Stimulated activated CD4-positive, alpha-beta T cell treated with anti-CD3 and anti-CD28 coated beads, TNF-alpha, amount 100 ng/mL, for 48 hours (primary cell): ENCODE data around the gene PDZD8.
A peak's percentile ranks its signal among the peaks of the same experiment; 100 is the strongest.

ENCODE experiments used
- DNase-seq, 3 donors: peaks; one replicate each; pipeline ENCODE4 v3.0.0-alpha.2; 2020; ENCODE audit warnings: low read depth in 3 of 3

PDZD8 gene, protein sequence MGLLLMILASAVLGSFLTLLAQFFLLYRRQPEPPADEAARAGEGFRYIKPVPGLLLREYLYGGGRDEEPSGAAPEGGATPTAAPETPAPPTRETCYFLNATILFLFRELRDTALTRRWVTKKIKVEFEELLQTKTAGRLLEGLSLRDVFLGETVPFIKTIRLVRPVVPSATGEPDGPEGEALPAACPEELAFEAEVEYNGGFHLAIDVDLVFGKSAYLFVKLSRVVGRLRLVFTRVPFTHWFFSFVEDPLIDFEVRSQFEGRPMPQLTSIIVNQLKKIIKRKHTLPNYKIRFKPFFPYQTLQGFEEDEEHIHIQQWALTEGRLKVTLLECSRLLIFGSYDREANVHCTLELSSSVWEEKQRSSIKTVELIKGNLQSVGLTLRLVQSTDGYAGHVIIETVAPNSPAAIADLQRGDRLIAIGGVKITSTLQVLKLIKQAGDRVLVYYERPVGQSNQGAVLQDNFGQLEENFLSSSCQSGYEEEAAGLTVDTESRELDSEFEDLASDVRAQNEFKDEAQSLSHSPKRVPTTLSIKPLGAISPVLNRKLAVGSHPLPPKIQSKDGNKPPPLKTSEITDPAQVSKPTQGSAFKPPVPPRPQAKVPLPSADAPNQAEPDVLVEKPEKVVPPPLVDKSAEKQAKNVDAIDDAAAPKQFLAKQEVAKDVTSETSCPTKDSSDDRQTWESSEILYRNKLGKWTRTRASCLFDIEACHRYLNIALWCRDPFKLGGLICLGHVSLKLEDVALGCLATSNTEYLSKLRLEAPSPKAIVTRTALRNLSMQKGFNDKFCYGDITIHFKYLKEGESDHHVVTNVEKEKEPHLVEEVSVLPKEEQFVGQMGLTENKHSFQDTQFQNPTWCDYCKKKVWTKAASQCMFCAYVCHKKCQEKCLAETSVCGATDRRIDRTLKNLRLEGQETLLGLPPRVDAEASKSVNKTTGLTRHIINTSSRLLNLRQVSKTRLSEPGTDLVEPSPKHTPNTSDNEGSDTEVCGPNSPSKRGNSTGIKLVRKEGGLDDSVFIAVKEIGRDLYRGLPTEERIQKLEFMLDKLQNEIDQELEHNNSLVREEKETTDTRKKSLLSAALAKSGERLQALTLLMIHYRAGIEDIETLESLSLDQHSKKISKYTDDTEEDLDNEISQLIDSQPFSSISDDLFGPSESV

DNA sequence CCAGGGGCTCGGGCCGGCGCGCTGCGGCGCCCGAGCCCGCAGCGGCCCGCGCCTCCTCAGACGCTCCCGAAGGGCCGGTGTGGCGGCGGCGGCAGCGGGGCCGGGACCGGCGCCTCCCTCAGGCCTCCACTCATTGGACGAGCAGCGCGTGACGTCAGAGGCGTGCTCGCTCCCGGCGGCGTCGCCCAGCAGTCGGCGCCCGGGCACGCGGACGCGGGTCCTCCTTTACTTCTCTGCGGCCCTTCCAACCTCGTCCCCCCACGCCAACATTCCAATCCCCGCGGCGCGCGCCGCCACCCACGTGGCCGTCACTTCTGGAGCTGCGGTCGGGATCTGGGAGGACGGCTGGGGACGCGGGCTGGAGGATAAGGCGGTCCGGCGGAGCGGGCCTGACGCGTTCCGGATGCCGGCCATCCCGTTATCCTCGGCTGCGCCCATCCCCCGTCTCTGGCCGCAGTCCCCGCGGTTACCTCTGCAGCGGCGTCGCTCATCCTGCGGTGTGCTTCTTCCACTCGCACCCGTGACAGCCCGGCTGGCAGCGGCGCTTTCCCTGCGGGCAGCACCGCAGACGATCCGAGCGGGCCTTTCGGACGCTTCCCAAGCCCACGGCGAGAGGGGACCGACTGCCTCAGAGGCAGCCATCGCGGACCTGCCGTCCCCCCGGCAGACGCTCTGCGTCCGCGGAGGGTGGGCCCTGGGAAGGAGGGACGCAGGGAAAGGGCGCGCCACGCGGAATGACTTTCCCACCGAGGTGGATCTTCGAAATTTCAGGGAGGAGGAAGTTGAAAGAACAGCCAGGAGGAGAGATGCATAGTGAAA lies at the start of gene PDZD8:
PDZD8 (minus strand) TSS at position 81 of the 819 bp plus-strand sequence. CDS start 213 bp downstream, outside the sequence.
- DNase-seq, result peak; percentile 78 to 87 (median 84)

DNA sequence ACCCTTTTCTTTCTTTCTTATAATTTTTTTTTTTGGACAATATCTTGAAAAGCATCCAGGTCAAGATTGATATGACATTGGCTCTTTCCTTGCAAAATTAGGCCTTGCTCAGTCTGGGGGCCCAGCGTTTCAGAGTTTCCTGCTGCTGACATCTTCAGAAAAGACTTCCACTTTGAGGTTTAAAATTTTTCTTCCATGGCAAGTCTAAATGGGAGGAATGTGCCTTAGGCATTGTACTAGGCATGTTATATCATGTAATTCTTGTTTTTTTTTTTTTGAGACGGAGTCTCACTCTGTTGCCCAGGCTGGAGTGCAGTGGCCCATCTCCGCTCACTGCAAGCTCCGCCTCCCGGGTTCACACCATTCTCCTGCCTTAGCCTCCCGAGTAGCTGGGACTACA lies 48.9 kb upstream of the PDZD8 start:
- no peak for DNase-seq

DNA sequence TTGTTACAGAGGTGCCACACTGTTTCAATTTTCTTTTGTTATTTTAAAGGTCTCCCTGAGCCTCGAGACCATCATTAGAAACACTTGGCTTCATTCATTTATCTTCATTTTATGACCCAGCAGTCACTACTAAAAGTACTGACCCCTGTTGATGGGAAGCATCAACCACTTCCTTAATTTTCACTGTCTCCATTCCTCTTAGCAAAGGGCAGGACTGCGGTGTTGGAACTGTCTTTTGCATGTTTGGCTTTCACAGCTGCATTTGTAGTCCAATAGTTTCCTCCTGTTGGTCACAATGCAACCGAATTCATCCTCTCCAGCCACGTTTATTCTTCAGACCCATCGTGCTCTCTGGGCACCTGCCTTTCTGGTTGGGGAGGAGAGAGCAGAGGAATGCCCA lies 46.7 kb upstream of the PDZD8 start:
- no peak for DNase-seq

- no peak for DNase-seq
These were observed 45.5 kb upstream of the PDZD8 start for GRCh38 chr10:117420768-117421167.

DNA sequence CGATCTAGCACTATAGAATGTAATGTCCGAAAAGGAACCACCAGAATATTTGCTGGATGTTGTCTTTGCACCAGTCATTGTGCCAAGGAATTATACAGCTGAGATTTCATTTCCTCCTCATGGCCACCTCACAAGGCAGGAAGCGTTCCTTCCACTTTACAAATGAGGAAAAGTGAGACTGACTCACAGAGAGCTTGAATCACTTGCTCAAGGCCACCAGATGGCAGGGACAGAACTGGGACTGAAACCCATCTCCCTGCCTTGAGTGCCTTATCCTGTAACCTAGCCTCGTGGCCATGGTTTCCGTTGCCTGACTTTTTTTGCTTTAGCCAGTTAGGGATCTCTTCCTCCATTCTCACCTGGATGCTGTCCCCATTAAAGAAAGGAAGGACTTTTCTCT lies 44.7 kb upstream of the PDZD8 start:
- no peak for DNase-seq

- no peak for DNase-seq
These were observed 43.9 kb upstream of the PDZD8 start for GRCh38 chr10:117419159-117419558.

DNA sequence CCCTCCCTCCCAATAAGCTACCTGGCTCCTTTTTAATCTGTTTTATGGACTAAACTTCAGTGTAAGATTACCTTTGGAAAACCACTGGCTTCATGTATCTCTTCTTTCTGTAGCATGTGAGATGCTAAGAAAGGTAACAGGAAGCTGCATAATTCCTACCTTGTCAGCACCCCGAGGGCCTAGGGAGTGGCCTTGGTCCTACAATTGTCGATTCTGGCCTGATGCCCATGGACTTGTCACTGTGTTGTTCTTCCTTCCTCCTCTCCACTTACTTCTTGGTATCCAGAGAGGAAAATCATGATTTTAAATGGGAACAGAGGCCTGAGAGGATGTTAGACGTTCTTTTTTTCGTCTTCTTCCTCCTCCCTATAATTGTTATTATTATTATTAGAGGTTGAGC lies 42.9 kb upstream of the PDZD8 start:
- no peak for DNase-seq

- DNase-seq, result no peak
These were observed 42.0 kb upstream of the PDZD8 start for GRCh38 chr10:117417196-117417595.

- DNase-seq, result no peak
These were observed 38.8 kb upstream of the PDZD8 start for GRCh38 chr10:117413928-117414618.

DNA sequence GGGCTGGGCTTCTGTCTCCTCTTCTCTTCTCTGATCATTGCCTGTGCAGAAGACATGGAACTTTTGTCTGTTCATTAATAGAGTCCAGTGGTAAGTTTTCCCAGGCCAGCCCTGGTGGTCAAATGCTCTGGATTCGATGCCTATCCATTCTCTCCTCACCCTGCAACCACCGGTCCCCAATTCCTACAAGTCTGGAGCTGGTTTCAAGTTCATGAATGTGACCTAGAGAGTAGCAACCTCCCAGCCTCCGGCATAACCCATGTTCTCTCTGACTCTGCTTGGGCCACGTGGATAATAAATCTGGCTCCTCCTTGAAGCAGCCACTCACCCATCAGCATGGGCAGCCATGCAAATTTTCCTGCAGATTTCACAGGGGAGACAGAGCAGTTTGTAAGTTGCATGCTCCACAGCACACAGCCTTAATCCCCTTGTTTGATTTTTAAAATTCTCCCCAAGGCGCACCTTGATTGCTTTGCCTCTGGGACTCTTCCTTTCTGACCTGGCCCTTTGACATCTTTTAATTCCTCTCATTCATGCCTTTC lies 37.3 kb upstream of the PDZD8 start:
- no peak for DNase-seq

- DNase-seq, result no peak
These were observed 36.5 kb upstream of the PDZD8 start for GRCh38 chr10:117411479-117412399.

GRCh38 chr10:117410557-117410956 lies 35.3 kb upstream of the PDZD8 start:
- no peak for DNase-seq

DNA sequence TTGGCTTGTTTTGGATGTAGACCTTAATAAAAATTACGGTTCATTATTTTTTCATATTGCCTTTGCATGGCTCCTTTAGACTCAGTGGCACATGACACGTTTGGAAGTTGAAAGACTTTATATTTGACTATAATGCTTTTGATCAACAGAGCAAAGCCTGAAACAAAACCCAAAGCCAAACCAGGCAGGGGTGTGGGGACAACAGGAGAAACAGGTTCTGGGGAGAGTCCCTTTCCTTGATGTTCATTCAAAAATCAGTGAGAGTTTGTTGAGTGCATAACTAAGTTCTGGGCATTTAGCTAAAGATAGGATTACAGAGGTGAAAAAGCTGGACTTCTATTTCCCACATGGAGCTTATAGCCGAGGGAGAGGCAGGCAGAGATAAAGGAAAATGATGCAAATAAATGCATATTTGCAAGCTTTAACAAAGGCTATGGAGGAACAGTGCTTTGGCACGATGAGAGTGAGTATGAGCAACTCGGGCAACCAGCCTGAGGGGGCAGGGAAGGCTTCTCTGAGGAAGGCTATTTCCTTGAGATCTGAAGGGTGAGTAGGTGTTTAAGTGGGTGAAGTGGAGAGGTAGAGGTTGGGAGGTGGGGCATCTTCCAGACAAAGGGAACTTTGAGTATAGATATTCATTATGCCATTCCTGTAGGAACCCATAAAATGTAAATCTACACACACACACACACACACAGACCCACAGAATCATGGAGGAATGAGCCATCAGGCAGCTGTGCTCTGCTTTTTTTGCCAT lies 34.5 kb upstream of the PDZD8 start:
- no peak for DNase-seq

- no peak for DNase-seq
These were observed 33.5 kb upstream of the PDZD8 start for GRCh38 chr10:117408436-117409384.

- DNase-seq, result no peak
These were observed 30.5 kb upstream of the PDZD8 start for GRCh38 chr10:117405730-117406129.

DNA sequence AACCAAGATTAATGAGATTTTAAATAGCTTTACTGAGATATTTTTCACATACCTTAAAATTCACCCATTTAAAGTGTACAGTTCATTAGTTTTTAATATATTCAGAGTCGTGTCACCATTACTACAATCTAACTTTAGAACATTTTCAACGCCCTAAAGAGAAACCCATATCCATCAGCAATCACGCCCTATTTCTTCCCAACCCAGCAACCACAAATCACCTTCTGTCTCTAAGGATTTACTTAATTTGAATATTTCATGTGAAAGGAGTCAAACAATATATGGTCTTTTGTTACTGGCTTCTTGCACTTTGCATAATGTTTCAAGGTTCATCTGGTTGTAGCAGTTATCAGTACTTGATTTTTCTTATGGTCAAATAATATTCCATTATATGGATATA lies 25.1 kb upstream of the PDZD8 start:
- no peak for DNase-seq
